ENCODE data around the gene PDE1C. TPM values are rescaled to one million over a fixed set of nuclear protein-coding genes. Genes with fewer than 3 reads are reported as not detected.

Gene PDE1C
- total and polyA plus RNA-seq, 12 donors, result 0.33 to 9.9 (median 2.9) TPM

DNA sequence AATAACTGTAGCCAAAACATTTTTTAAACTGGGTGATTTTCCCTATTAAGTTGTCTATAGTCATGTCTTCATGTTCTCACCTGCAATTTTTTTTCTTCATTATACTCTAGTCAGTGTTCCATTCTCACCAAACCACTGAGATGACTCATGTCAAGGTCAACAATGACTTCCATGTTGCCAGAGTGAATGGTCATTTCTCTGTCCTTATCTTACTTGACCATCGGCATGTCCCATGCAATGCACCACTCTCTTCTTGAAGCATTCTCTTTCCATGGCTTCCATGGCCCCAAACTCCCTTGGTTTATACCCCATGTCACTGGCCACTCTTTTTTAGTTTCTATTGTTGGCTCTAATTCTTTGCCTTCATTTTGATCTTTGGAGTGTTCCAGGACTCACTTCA is 209.3 kb downstream of the PDE1C start:
- no peak overlapping the region for H3K4me3 ChIP-seq
- H3K27me3 ChIP-seq, result no peaks in the 10 kb centered on the region
- H3K36me3 ChIP-seq (replicated peaks in 1 of 2), result no peaks in the 10 kb centered on the region
- DNase-seq, result no peak
- TF ChIP-seq, protein P1, sequence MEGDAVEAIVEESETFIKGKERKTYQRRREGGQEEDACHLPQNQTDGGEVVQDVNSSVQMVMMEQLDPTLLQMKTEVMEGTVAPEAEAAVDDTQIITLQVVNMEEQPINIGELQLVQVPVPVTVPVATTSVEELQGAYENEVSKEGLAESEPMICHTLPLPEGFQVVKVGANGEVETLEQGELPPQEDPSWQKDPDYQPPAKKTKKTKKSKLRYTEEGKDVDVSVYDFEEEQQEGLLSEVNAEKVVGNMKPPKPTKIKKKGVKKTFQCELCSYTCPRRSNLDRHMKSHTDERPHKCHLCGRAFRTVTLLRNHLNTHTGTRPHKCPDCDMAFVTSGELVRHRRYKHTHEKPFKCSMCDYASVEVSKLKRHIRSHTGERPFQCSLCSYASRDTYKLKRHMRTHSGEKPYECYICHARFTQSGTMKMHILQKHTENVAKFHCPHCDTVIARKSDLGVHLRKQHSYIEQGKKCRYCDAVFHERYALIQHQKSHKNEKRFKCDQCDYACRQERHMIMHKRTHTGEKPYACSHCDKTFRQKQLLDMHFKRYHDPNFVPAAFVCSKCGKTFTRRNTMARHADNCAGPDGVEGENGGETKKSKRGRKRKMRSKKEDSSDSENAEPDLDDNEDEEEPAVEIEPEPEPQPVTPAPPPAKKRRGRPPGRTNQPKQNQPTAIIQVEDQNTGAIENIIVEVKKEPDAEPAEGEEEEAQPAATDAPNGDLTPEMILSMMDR (IDR thresholded peaks at IDR 0.05), result no peak
- TF ChIP-seq POLR2A (IDR thresholded peaks at IDR 0.05), result no peak
- 87 to 92% (median 89%) methylated on average over 1 of the region's 1 CpG for WGBS, 4 donors
- no peaks in the 10 kb centered on the region for H3K9me3 ChIP-seq (replicated peaks in 1 of 3)
- no peak overlapping the region for H3K27ac ChIP-seq
- intact Hi-C loops (cut with DNase I), result no loop called here
- no peaks in the 10 kb centered on the region for H3K4me1 ChIP-seq (replicated peaks in 1 of 2)

DNA sequence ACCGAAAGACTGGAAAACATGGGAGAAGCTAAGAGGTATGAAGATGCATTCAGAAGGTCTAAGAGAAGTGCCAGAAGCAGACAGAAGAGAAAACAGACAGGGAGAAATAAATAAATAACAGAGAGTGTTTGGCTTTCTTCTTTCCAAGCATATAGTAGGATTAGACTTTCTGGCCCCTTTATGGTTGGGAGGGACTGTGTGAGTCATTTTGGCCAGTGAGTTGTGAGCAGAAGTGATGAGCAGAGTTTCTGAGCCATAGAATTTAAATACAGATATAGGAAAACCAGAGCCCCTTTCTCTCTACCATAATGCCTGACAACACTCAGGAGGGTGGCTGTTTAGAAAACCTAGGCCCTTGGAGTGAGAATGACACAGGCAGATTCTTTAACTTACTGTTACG is 212.2 kb downstream of the PDE1C start:
- no peaks in the 10 kb centered on the region for H3K9me3 ChIP-seq (replicated peaks in 1 of 3)
- H3K4me3 ChIP-seq, result no peak overlapping the region
- no peak overlapping the region for H3K27ac ChIP-seq
- no peaks in the 10 kb centered on the region for H3K4me1 ChIP-seq (replicated peaks in 1 of 2)
- intact Hi-C loops (cut with DNase I), result no loop called here
- TF ChIP-seq POLR2A (IDR thresholded peaks at IDR 0.05), result no peak
- TF ChIP-seq, protein P1 (IDR thresholded peaks at IDR 0.05), result no peak
- H3K36me3 ChIP-seq (replicated peaks in 1 of 2), result no peaks in the 10 kb centered on the region
- WGBS, 4 donors, result 85 to 93% (median 86%) methylated on average over 2 of the region's 2 CpGs
- H3K27me3 ChIP-seq, result no peaks in the 10 kb centered on the region
- DNase-seq, result no peak

DNA sequence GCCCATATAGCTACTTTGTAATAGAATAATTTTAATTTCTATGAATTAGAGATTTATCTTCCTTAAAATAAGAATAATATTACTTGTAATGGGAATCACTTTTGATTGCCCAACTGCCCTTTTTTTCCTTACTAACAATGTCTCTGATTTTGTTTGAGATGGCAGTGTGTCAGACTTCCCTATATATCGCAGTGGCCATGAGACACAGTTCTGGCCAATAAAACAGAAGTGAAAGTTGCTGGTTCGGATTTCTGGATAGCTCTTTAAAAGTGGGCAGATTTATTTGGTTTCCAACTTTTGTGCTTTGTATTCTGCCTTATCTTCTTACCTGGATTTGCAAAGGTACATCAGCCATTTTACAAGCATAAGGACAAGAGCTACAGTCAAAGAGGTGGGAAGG is 213.0 kb downstream of the PDE1C start:
- intact Hi-C loops (cut with DNase I), result no loop called here

DNA sequence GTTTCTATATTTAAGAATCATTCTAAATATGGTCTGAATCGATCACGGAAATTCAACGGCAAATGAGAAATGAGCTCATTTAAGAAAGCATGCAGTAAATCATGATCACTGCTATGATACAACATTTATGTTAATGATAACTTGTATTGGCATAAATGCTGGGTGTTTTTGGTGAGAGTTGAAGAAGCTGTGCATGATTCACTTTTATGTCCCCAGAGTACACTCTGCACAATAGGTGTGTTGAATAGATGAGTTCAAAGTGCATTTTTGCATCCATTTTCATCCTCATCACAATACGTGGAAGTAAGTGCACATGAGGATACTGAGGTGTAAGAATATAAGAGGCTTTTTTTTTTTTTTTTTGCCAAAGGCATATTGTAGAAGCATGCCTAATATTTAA is 213.9 kb downstream of the PDE1C start:
- TF ChIP-seq POLR2A (IDR thresholded peaks at IDR 0.05), result no peak
- TF ChIP-seq, protein P1 (IDR thresholded peaks at IDR 0.05), result no peak
- Histone ChIP-seq H3K4me3 (no peak overlapping the region), H3K27ac (no peak overlapping the region), H3K9me3 (replicated peaks in 1 of 3) (no peaks in the 10 kb centered on the region), H3K27me3 (no peaks in the 10 kb centered on the region), H3K4me1 (replicated peaks in 1 of 2) (no peaks in the 10 kb centered on the region), H3K36me3 (replicated peaks in 1 of 2) (no peaks in the 10 kb centered on the region)
- intact Hi-C loops (cut with DNase I), result no loop called here
- DNase-seq, result no peak
- WGBS, 4 donors, result 31 to 52% (median 51%) methylated on average over 4 of the region's 4 CpGs

More for the DNA sequence above, 213.0 kb downstream of the PDE1C start:
- TF ChIP-seq, protein P1 (IDR thresholded peaks at IDR 0.05), result no peak
- no peak for TF ChIP-seq POLR2A (IDR thresholded peaks at IDR 0.05)
- 47 to 70% (median 60%) methylated on average over 2 of the region's 2 CpGs for WGBS, 4 donors
- Histone ChIP-seq H3K9me3 (replicated peaks in 1 of 3) (no peaks in the 10 kb centered on the region), H3K27me3 (no peaks in the 10 kb centered on the region), H3K4me1 (replicated peaks in 1 of 2) (no peaks in the 10 kb centered on the region), H3K27ac (no peak overlapping the region), H3K36me3 (replicated peaks in 1 of 2) (no peaks in the 10 kb centered on the region), H3K4me3 (no peak overlapping the region)
- DNase-seq, result no peak
